Osteoblast (primary cell): ENCODE measurements around the gene CCT3. TPM values are rescaled to one million over a fixed set of nuclear protein-coding genes. Genes with fewer than 3 reads are reported as not detected.
"Not testable (repeated sequence)": the region's sequence is repeated elsewhere in the genome, so short reads cannot be mapped to it uniquely, and the experiment has no call there.

Experiments used
- DNase-seq: peaks from one replicate; pipeline ENCODE4 v3.0.0; 2011; ENCODE audit warnings: low spot score, mixed read lengths; ENCODE audit not compliant: insufficient read length; ENCODE audit errors: missing footprints
- H2AFZ ChIP-seq: 2 replicates; pipeline ENCODE4 v1.6.0; 2011; ENCODE audit warnings: mild to moderate bottlenecking, low read length
- H3K27ac ChIP-seq: 2 replicates; pipeline ENCODE4 v1.5.1; 2011; ENCODE audit warnings: mild to moderate bottlenecking, low read depth, low read length, moderate library complexity
- H3K27me3 ChIP-seq: 2 replicates; pipeline ENCODE4 v1.6.0; 2012; ENCODE audit warnings: mild to moderate bottlenecking, control low read depth, inconsistent platforms, low read length, moderate library complexity; ENCODE audit not compliant: insufficient read depth
- H3K36me3 ChIP-seq: 2 replicates; pipeline ENCODE4 v1.5.1; 2011; ENCODE audit warnings: mild to moderate bottlenecking, low read length, control low read depth, moderate library complexity; ENCODE audit not compliant: insufficient read depth
- H3K4me1 ChIP-seq: 2 replicates; pipeline ENCODE4 v1.5.1; 2011; ENCODE audit warnings: mild to moderate bottlenecking, low read length, control low read depth, moderate library complexity; ENCODE audit not compliant: insufficient read depth
- H3K4me2 ChIP-seq: 2 replicates; pipeline ENCODE4 v1.6.0; 2011; ENCODE audit warnings: mild to moderate bottlenecking, low read length; ENCODE audit not compliant: insufficient read depth
- H3K4me3 ChIP-seq: fragments of 200-600 bp; sonication (generic); 3 replicates; pipeline ENCODE4 v1.5.1; 2012; ENCODE audit warnings: mild to moderate bottlenecking, low read length, inconsistent platforms; ENCODE audit not compliant: insufficient read depth
- H3K79me2 ChIP-seq: 2 replicates; pipeline ENCODE4 v1.6.0; 2012; ENCODE audit warnings: mild to moderate bottlenecking, low read length, control low read depth, inconsistent platforms; ENCODE audit not compliant: insufficient read depth
- H3K9me3 ChIP-seq: 2 replicates; pipeline ENCODE4 v1.5.1; 2011; ENCODE audit warnings: low read depth, low read length, control low read depth
- H4K20me1 ChIP-seq: 2 replicates; pipeline ENCODE4 v1.6.0; 2012; ENCODE audit warnings: mild to moderate bottlenecking, low read length, control low read depth; ENCODE audit not compliant: insufficient read depth
- total RNA-seq: library from RNA; depleted of rRNA; stranded (reverse); fragments of >200 nt; gene quantifications from 2 replicates; pipeline ENCODE4 v1.2.3, GENCODE V29; 2012
- TF ChIP-seq, protein P1 (sequence below): IDR thresholded peaks from 2 replicates; pipeline ENCODE4 v1.5.1; 2011; ENCODE audit warnings: mild to moderate bottlenecking, low read depth, low read length, moderate library complexity; ENCODE audit errors: extremely low read depth

The CCT3 gene
- total RNA-seq, 1 donor = 258 TPM

DNA sequence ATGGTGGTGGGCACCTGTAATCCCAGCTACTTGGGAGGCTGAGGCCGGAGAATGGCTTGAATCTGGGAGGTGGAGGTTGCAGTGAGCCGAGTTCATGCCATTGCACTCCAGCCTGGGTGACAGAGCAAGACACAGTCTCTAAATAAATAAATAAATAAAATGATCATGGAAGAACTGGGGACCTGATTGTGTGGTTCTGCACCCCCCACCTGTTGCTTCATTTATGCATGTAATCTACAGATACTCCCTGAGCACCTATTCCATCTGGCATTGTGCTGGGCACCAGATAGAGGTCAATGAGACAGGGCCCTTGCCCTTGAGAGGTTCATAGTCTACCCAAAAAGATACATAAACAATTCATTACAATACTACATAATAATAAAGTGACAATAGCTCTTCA is 19.9 kb upstream of the CCT3 start:
- H3K4me2 ChIP-seq = no peak overlapping the region
- peaks cover 41% of the 10 kb centered on the region for H3K27me3 ChIP-seq
- H4K20me1 ChIP-seq = no peaks in the 10 kb centered on the region
- DNase-seq = no peak
- no peaks in the 10 kb centered on the region for H3K36me3 ChIP-seq
- no peak overlapping the region for H3K4me3 ChIP-seq
- no peaks in the 10 kb centered on the region for H3K9me3 ChIP-seq
- H3K4me1 ChIP-seq = no peaks in the 10 kb centered on the region
- no peaks in the 10 kb centered on the region for H3K79me2 ChIP-seq
- TF ChIP-seq, protein P1, sequence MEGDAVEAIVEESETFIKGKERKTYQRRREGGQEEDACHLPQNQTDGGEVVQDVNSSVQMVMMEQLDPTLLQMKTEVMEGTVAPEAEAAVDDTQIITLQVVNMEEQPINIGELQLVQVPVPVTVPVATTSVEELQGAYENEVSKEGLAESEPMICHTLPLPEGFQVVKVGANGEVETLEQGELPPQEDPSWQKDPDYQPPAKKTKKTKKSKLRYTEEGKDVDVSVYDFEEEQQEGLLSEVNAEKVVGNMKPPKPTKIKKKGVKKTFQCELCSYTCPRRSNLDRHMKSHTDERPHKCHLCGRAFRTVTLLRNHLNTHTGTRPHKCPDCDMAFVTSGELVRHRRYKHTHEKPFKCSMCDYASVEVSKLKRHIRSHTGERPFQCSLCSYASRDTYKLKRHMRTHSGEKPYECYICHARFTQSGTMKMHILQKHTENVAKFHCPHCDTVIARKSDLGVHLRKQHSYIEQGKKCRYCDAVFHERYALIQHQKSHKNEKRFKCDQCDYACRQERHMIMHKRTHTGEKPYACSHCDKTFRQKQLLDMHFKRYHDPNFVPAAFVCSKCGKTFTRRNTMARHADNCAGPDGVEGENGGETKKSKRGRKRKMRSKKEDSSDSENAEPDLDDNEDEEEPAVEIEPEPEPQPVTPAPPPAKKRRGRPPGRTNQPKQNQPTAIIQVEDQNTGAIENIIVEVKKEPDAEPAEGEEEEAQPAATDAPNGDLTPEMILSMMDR = no peak
- no peak overlapping the region for H2AFZ ChIP-seq
- H3K27ac ChIP-seq = no peak overlapping the region

DNA sequence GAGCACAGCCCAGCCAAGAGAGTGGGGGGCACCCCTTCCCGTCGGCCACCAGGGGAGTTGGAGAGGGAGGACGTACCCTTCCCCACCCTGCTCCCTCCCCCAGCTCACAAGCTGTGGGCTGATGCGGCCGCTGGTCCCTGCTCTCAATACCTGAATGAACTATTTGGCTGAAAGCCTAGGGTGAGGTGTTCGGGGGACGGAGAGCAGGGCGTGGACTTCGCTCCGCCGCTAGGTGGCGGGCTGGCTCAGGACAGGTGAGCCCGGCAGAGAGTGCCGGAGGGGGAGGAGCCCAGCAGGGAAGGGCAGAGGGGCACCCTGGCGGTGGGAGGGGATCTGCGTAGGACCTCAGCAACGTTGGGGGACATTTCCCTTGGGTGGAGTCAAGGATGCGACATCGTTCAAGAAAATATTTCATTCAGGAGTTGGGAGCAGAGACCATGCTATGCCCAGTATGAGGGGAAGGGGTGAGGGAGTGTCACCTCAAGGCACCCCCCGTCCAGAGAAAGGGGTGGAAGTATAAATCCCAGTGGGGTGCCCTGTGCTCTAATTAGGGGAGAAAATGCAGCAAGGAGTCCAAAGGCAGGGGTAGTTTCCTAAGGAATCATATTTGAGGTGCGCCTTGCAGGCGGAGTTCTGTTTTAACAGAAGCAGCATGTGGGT is 18.9 kb upstream of the CCT3 start:
- Histone ChIP-seq H3K9me3 (no peaks in the 10 kb centered on the region), H3K4me3 (no peak overlapping the region), H3K27ac (no peak overlapping the region), H3K27me3 (peaks cover 41% of the 10 kb centered on the region), H3K4me1 (no peaks in the 10 kb centered on the region), H3K4me2 (no peak overlapping the region), H3K36me3 (no peaks in the 10 kb centered on the region), H4K20me1 (no peaks in the 10 kb centered on the region), H3K79me2 (no peaks in the 10 kb centered on the region), H2AFZ (no peak overlapping the region)
- TF ChIP-seq, protein P1 = peak; percentile 65
- no peak for DNase-seq

DNA sequence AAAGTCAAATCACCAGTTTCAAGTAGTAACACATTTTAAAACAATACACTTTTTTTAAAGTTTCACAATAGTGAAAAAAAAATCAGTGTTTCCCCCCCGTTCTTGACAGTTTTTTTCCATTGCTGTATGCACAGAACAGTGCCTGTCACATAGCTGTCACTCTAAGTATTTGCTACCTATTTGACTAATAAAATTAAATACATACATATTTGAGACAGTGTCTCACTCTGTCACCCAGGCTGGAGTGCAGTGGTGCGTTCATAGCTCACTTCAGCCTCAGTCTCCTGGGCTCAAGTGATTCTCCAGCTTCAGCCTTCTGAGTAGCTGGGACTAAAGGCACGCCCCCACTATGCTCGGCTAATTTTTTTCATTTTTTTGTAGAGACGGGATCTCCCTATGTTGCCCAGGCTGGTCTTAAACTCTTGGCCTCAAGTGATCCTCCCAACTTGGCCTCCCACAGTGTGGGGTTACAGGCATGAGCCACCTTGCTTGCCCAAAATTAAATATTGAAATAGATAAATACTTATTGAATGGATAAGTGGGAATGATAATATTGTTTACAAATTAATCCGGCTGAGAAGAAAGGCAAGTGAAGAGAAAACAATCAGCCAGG is 18.3 kb upstream of the CCT3 start:
- Histone ChIP-seq H3K4me1 (no peaks in the 10 kb centered on the region), H3K9me3 (no peaks in the 10 kb centered on the region), H3K36me3 (no peaks in the 10 kb centered on the region), H3K27ac (no peak overlapping the region), H4K20me1 (no peaks in the 10 kb centered on the region), H3K27me3 (peaks cover 41% of the 10 kb centered on the region), H3K4me2 (no peak overlapping the region), H2AFZ (no peak overlapping the region), H3K4me3 (no peak overlapping the region), H3K79me2 (no peaks in the 10 kb centered on the region)
- TF ChIP-seq, protein P1 = no peak
- DNase-seq = no peak

DNA sequence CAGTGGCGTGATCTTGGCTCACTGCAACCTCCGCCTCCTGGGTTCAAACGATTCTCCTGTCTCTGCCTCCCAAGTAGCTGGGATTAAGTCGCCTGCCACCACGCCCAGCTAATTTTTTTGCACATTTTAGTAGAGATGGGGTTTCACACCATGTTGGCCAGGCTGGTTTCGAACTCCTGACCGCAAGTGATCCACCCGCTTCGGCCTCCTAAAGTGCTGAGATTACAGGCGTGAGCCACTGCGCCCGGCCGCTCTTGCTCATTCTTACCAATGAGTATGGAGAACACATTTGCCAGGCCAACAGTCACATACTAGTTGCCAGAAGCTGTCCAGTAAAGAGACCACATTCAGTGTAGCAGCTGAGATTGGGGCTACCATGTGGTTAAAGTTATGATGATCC is 14.4 kb upstream of the CCT3 start:
- H3K9me3 ChIP-seq, H3K36me3 ChIP-seq, H3K4me3 ChIP-seq, DNase-seq, H3K27ac ChIP-seq, H2AFZ ChIP-seq, H3K4me1 ChIP-seq, H3K4me2 ChIP-seq, H3K79me2 ChIP-seq, H4K20me1 ChIP-seq: not testable (repeated sequence)
- peaks cover 32% of the 10 kb centered on the region for H3K27me3 ChIP-seq
